Activated CD4-positive, CD25-positive, alpha-beta regulatory T cell (primary cell): Measurements from ENCODE around the gene BBS4.
"Not testable (repeated sequence)": the region's sequence is repeated elsewhere in the genome, so short reads cannot be mapped to it uniquely, and the experiment has no call there.

Experiments used
- DNase-seq, 4 experiments: peaks; one replicate each; lab custom pipeline; 2025; lab: John Stamatoyannopoulos, UW

The BBS4 gene

GRCh38 chr15:72706266-72706665, 20.3 kb downstream of the BBS4 start:
- no peak for DNase-seq

GRCh38 chr15:72708551-72709303, 22.7 kb downstream of the BBS4 start:
- DNase-seq = not testable (repeated sequence)

GRCh38 chr15:72722071-72722696, 36.2 kb downstream of the BBS4 start:
- DNase-seq = peak; percentile 24 to 47 (median 34)

GRCh38 chr15:72724028-72724427, 38.0 kb downstream of the BBS4 start:
- no peak for DNase-seq

- DNase-seq = no peak
Observed at GRCh38 chr15:72725446-72725845, 39.4 kb downstream of the BBS4 start.

GRCh38 chr15:72725851-72726250, 39.8 kb downstream of the BBS4 start:
- not testable (repeated sequence) for DNase-seq

- no peak for DNase-seq
Observed at GRCh38 chr15:72727154-72727553, 41.1 kb downstream of the BBS4 start.

- DNase-seq = not testable (repeated sequence)
Observed at GRCh38 chr15:72728249-72728648, 42.2 kb downstream of the BBS4 start.

GRCh38 chr15:72728821-72729220, 42.8 kb downstream of the BBS4 start:
- DNase-seq = no peak

- no peak for DNase-seq
Observed at GRCh38 chr15:72732086-72732485, 46.1 kb downstream of the BBS4 start.

GRCh38 chr15:72732516-72732915, 46.5 kb downstream of the BBS4 start:
- no peak for DNase-seq

GRCh38 chr15:72733941-72734738, 48.1 kb downstream of the BBS4 start:
- no peak for DNase-seq

GRCh38 chr15:72735111-72735510, 49.1 kb downstream of the BBS4 start:
- DNase-seq = no peak

- no peak for DNase-seq
Observed at GRCh38 chr15:72737061-72737460, 51.1 kb downstream of the BBS4 start.

- no peak for DNase-seq
Observed at GRCh38 chr15:72737723-72738122, 51.7 kb downstream of the BBS4 start.

GRCh38 chr15:72740219-72740618, 54.2 kb downstream of the BBS4 start:
- no peak for DNase-seq

- no peak for DNase-seq
Observed at GRCh38 chr15:72749700-72750099, 63.7 kb downstream of the BBS4 start.

- no peak for DNase-seq
Observed at GRCh38 chr15:72751751-72752455, 65.9 kb downstream of the BBS4 start.

- no peak for DNase-seq
Observed at GRCh38 chr15:72754096-72754495, 68.1 kb downstream of the BBS4 start.

- DNase-seq = no peak
Observed at GRCh38 chr15:72758182-72758581, 72.2 kb downstream of the BBS4 start.

- DNase-seq = no peak
Observed at GRCh38 chr15:72760590-72761260, 74.7 kb downstream of the BBS4 start.

- no peak for DNase-seq
Observed at GRCh38 chr15:72764656-72765055, 78.6 kb downstream of the BBS4 start.
